Brain microvascular endothelial cell (primary cell): ENCODE measurements around the gene ZMYM2.
A peak's percentile ranks its signal among the peaks of the same experiment; 100 is the strongest.

Source experiments
- DNase-seq: peaks from one replicate; pipeline ENCODE4 v3.0.0-alpha.2; 2020
- H3K27ac ChIP-seq: fragments of 250-450 bp; sonication (Bioruptor Pico); 2 replicates; pipeline ENCODE4 v1.5.1; 2020; ENCODE audit warnings: mild to moderate bottlenecking, moderate library complexity
- H3K27me3 ChIP-seq: fragments of 250-450 bp; sonication (Bioruptor Pico); replicated peaks from 2 replicates; pipeline ENCODE4 v1.5.1; 2020; ENCODE audit warnings: mild to moderate bottlenecking
- H3K36me3 ChIP-seq: fragments of 250-450 bp; sonication (Bioruptor Pico); replicated peaks from 2 replicates; pipeline ENCODE4 v1.5.1; 2020; ENCODE audit warnings: mild to moderate bottlenecking
- H3K4me3 ChIP-seq: 2 replicates; pipeline ENCODE4 v1.5.1; 2011; ENCODE audit warnings: low read depth, mild to moderate bottlenecking, control low read depth, low read length, moderate library complexity
- CTCF ChIP-seq: IDR thresholded peaks from 2 replicates; pipeline ENCODE4 v1.5.1; 2011; ENCODE audit warnings: low read depth, mild to moderate bottlenecking, moderate library complexity, low read length, control low read depth, inconsistent platforms; ENCODE audit errors: missing control alignments
- in situ Hi-C: cut with HindIII; loops from 2 replicates; pipeline ENCODE4 v1.10.0; 2017; ENCODE audit warnings: low sequenced_read_pairs, low pct_ligation_motif_present

The ZMYM2 gene

GRCh38 chr13:20064128-20064527 lies 105.6 kb downstream of the ZMYM2 start:
- no peak overlapping the region for H3K4me3 ChIP-seq
- H3K36me3 ChIP-seq: peaks cover 47% of the 10 kb centered on the region
- no peak overlapping the region for H3K27ac ChIP-seq
- no peaks in the 10 kb centered on the region for H3K27me3 ChIP-seq
- in situ Hi-C loops: no loop called here
- DNase-seq: peak; percentile 64
- no peak for TF ChIP-seq CTCF

GRCh38 chr13:20065516-20065915 lies 107.0 kb downstream of the ZMYM2 start:
- no peak for DNase-seq
- TF ChIP-seq CTCF: no peak
- in situ Hi-C loops: no loop called here
- Histone ChIP-seq H3K4me3 (no peak overlapping the region), H3K36me3 (peaks cover 38% of the 10 kb centered on the region), H3K27ac (no peak overlapping the region), H3K27me3 (no peaks in the 10 kb centered on the region)

GRCh38 chr13:20069956-20070355 lies 111.4 kb downstream of the ZMYM2 start:
- peaks cover 39% of the 10 kb centered on the region for H3K36me3 ChIP-seq

GRCh38 chr13:20073775-20074174 lies 115.2 kb downstream of the ZMYM2 start:
- no peak overlapping the region for H3K4me3 ChIP-seq
- DNase-seq: no peak
- TF ChIP-seq CTCF: no peak
- no peak overlapping the region for H3K27ac ChIP-seq
- H3K27me3 ChIP-seq: no peaks in the 10 kb centered on the region
- H3K36me3 ChIP-seq: peaks cover 25% of the 10 kb centered on the region
- in situ Hi-C loops: no loop called here

More at GRCh38 chr13:20069956-20070355, 111.4 kb downstream of the ZMYM2 start:
- H3K27me3 ChIP-seq: no peaks in the 10 kb centered on the region
- no peak overlapping the region for H3K4me3 ChIP-seq
- no peak overlapping the region for H3K27ac ChIP-seq
- in situ Hi-C loops: no loop called here
- DNase-seq: no peak
- no peak for TF ChIP-seq CTCF

GRCh38 chr13:20074966-20075365 lies 116.4 kb downstream of the ZMYM2 start:
- no peak for DNase-seq
- Histone ChIP-seq H3K4me3 (no peak overlapping the region), H3K36me3 (peaks cover 25% of the 10 kb centered on the region), H3K27me3 (no peaks in the 10 kb centered on the region), H3K27ac (no peak overlapping the region)
- in situ Hi-C loops: no loop called here
- no peak for TF ChIP-seq CTCF

- in situ Hi-C loops: no loop called here
- no peak overlapping the region for H3K4me3 ChIP-seq
- TF ChIP-seq CTCF: no peak
- no peaks in the 10 kb centered on the region for H3K27me3 ChIP-seq
- no peak overlapping the region for H3K27ac ChIP-seq
- DNase-seq: no peak
- peaks cover 15% of the 10 kb centered on the region for H3K36me3 ChIP-seq
Observed at GRCh38 chr13:20077086-20077485, 118.6 kb downstream of the ZMYM2 start.
